NOMO-1 treated with dmso at 0.1 percent for 144 hours (cell line): ENCODE results near the gene TASL.
A peak's percentile ranks its signal among the peaks of the same experiment; 100 is the strongest.
"Not testable (repeated sequence)": the region's sequence is repeated elsewhere in the genome, so short reads cannot be mapped to it uniquely, and the experiment has no call there.

ENCODE experiments used
- DNase-seq: peaks from one replicate; lab custom pipeline; 2025; ENCODE audit not compliant: unreplicated experiment; lab: John Stamatoyannopoulos, UW

Gene TASL

DNA sequence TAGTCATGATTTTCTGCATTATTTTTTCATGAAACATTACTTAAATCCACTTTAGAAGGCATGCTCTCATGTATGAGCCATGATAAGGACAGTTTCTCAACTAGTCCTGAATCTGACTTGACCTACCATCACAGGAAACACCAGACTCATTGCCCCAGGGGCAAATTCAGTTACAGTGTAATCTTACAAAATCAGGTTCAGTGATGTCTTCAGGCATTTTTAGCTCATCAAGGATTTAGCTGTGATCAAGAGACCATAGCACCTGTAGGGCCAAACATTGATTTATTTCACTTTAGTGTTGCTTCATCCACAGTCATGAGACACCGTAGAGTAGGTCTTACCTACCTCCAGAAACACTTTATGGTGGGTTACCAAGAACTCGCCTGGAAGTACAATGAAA lies 3.1 kb upstream of the TASL start:
- DNase-seq, result no peak

DNA sequence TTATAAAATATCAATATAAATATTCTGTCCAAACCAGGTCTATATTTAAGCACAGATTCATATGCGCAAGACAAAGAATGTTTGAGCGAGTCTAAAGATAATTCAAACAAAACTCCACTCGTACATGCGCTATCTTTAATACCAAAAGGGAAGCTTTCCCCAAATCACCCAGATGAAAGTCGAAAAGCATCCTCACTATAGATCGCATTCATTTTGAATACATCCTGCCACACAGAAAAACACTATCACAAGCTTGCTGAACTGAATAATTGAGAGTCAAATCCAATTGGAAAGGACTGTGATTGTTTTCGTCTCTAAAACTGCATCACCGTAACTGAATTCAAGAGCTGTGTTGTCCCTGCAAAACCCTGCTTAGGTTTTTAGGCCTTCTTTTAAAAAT lies 685 bp downstream of the TASL start:
- peak; percentile 26 for DNase-seq

- DNase-seq, result no peak
Observed at GRCh38 chrX:30573125-30573524, 4.4 kb downstream of the TASL start.

GRCh38 chrX:30572678-30573077 lies 4.9 kb downstream of the TASL start:
- DNase-seq, result no peak

DNA sequence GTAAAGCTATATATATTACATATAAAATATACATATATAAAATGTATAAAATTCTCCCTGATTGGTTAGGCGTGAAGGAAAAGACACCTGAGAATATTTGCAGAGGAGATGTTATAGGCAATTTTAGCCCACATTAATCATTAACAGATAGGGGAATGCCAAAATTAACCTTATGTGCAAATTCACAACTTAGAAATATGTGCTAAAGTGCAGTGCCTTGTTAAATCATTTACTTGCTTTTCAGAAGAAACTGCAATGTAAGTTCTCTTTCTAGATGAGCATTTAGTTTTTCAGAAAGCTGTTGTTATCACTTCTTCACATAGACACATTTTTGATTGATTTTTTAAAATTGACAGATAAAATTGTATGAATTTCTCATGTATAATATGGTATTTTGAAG lies 5.6 kb downstream of the TASL start:
- no peak for DNase-seq

- DNase-seq, result no peak
Observed at GRCh38 chrX:30570505-30570904, 7.1 kb downstream of the TASL start.

GRCh38 chrX:30568136-30568535 lies 9.4 kb downstream of the TASL start:
- DNase-seq, result peak; percentile 24

DNA sequence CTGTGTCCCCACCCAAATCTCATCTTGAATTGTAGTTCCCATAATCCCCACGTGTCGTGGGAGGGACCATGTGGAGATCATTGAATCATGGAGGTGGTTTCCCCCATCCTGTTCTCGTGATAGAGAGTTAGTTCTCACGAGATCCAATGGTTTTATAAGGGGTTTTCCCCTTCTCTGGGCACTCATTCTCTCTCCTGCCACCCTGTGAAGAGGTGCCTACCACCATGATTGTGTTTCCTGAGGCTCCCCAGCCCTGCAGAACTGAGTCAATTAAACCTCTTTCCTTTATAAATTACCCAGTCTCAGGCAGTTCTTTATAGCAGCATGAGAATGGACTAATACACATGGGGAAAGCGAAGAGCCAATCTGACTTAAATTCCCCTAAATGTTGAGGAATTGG lies 14.5 kb downstream of the TASL start:
- DNase-seq, result not testable (repeated sequence)

GRCh38 chrX:30561191-30561590 lies 16.4 kb downstream of the TASL start:
- DNase-seq, result no peak

GRCh38 chrX:30538271-30538670 lies 39.3 kb downstream of the TASL start:
- DNase-seq, result no peak

GRCh38 chrX:30533835-30534234 lies 43.7 kb downstream of the TASL start:
- no peak for DNase-seq

DNA sequence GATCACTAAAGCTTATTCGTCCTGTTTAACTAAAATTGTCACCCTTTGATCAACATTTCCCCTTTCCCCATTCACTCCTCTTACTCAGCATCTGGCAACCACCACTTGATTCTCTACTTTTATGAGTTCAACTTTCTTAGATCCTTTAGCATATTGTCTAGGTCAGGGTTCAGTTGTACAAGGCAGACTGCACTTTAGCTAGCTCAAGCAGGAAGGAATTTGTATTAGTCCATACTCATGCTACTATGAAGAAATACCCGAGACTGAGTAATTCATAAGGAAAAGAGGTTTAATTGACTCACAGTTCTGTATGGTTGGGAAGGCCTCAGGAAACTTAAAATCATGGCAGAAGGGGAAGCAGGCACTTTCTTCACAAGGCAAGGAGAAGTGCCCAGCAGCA lies 44.3 kb downstream of the TASL start:
- DNase-seq, result no peak

GRCh38 chrX:30530606-30531005 lies 47.0 kb downstream of the TASL start:
- DNase-seq, result no peak

DNA sequence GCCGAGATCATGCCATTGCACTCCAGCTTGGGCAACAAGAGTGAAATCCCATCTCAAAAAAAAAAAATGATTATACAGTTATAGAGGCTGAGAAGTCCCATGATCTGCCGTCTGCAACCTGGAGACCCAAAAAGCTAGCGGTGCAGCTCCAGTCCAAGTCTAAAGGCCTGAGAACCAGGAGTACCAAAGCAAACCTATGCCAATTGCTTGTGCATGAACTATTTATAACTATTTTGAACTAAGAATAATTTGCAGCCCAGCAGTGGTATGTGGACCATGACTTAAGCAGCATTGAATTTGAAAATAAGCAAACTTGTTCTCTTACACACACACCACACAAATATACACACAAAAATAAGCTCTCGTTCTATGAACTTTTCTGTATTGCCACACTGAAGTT lies 51.8 kb downstream of the TASL start:
- DNase-seq, result no peak

DNA sequence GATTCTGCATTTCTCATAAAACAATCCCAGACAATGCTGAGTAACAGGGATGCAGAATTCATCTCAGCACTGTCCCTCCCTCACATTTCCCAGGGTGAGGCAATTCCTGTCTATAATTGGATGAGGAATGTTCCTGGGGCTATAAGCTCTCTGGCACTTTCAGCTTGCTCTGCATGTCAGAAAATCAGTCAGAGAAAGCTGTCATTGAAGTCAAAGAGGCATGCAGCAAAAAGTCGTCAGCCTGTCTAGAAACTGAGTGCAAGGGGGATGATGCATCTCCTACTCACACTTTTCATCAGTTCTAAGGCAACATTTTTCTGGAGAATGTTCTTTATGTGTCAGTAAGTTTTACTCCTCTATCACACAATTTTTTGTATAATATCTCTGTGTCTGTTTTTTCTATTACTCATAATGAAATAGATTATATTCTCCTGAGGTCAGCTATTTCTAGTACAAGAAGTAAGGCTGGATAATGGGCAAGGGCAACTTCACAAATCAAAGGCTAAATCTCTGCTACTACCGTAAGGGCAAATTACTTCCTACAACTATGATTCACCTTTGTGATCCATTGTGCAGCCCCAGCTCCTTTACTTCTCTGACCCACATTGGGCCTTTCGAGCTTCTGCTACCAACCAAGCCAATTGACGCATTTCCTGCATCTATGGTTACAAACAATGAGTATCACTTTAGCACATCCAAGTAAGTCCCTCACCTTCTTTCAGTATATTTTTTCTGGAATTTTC lies 56.0 kb downstream of the TASL start:
- DNase-seq, result no peak

DNA sequence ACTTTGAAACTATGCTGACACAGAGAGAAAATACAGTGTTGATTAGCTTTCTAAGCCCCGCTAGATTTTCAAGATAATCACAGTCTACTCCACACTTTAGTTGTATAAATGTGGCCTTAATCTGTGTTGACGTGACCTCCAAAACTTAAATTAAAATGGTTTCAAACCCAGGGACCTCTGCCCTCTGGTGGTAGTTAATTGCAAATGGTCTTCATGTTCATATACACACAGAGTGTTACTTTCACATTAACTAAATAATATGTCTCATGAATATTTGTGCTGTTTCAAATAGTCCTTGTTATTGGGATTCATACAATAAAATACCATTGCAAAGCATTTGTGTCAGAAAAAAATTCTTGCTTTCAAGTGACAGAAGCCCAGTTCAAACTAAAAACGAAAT lies 64.3 kb downstream of the TASL start:
- no peak for DNase-seq
